ENCODE results near the gene IGFBP6.

DNA sequence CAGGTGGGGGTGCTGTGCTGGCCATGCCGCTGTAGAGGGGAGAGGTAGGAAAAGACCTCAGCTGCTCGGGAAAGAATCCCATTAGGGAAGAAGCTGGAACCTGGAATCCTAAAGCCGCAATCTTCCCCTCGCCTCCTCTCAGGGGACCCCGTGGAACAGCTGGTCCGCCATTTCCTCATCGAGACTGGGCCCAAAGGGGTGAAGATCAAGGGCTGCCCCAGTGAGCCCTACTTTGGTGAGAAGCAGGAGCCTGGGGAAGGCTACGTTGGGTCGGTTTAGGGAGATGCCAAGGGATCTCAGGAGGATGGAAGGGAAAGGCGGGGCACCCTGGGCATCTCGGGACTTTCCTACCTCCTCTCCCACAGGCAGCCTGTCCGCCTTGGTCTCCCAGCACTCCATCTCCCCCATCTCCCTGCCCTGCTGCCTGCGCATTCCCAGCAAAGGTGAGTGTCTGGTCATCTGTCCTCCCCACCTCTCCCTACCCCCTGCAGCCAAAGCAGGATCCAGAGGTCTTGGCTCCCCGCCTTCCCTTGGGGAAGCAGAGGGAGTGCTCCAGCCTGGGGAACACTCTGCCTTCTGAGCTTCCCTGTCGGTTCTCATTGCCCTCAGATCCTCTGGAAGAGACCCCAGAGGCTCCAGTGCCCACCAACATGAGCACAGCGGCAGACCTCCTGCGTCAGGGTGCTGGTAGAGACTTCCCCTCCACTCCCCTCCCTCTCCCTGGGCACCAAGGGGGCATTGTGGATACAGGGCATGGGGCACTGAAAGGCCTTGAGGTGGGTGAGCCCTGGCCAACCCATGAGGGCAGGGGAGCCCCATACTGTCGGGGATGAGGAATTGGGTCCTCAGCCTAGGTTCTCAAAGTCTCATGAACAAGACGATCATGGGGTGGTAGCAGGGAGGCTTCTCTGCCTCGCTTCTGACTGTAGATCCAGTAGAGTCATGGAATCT lies 35.2 kb upstream of the IGFBP6 start:
- TF ChIP-seq, protein P1, sequence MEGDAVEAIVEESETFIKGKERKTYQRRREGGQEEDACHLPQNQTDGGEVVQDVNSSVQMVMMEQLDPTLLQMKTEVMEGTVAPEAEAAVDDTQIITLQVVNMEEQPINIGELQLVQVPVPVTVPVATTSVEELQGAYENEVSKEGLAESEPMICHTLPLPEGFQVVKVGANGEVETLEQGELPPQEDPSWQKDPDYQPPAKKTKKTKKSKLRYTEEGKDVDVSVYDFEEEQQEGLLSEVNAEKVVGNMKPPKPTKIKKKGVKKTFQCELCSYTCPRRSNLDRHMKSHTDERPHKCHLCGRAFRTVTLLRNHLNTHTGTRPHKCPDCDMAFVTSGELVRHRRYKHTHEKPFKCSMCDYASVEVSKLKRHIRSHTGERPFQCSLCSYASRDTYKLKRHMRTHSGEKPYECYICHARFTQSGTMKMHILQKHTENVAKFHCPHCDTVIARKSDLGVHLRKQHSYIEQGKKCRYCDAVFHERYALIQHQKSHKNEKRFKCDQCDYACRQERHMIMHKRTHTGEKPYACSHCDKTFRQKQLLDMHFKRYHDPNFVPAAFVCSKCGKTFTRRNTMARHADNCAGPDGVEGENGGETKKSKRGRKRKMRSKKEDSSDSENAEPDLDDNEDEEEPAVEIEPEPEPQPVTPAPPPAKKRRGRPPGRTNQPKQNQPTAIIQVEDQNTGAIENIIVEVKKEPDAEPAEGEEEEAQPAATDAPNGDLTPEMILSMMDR (IDR thresholded peaks at IDR 0.05), result peak; percentile 60
- TF ChIP-seq ZFX (IDR thresholded peaks at IDR 0.05; ENCODE audit: borderline replicate concordance), result no peak

Data from 22Rv1 (cell line).